Nephron progenitor cell (in vitro differentiated cells): ENCODE results near the gene CCSER2.
A peak's percentile ranks its signal among the peaks of the same experiment; 100 is the strongest.

Experiments used
- DNase-seq: peaks from one replicate; pipeline ENCODE4 v3.0.0; 2021
- H3K27ac Mint-ChIP-seq: 2 replicates; pipeline ENCODE4 v1.8.0; 2021; ENCODE audit warnings: mild to moderate bottlenecking, moderate library complexity, mixed read lengths
- H3K27me3 Mint-ChIP-seq: 2 replicates; pipeline ENCODE4 v1.8.0; 2021; ENCODE audit warnings: mild to moderate bottlenecking, low read depth, mixed read lengths; ENCODE audit not compliant: poor library complexity
- H3K36me3 Mint-ChIP-seq: 2 replicates; pipeline ENCODE4 v1.8.0; 2021; ENCODE audit warnings: low read depth, mixed read lengths
- H3K4me1 Mint-ChIP-seq: 2 replicates; pipeline ENCODE4 v1.8.0; 2021; ENCODE audit warnings: mixed read lengths
- H3K4me3 Mint-ChIP-seq: 2 replicates; pipeline ENCODE4 v1.8.0; 2021; ENCODE audit warnings: mild to moderate bottlenecking, moderate library complexity, mixed read lengths
- H3K9me3 Mint-ChIP-seq: 2 replicates; pipeline ENCODE4 v1.8.0; 2021; ENCODE audit warnings: mild to moderate bottlenecking, moderate library complexity, mixed read lengths
- TF ChIP-seq, protein P1 (sequence below): fragments of 200-600 bp; sonication (generic); IDR thresholded peaks from 2 replicates; pipeline ENCODE4 v1.5.0; 2021; ENCODE audit warnings: antibody characterized with exemption

Gene CCSER2

DNA sequence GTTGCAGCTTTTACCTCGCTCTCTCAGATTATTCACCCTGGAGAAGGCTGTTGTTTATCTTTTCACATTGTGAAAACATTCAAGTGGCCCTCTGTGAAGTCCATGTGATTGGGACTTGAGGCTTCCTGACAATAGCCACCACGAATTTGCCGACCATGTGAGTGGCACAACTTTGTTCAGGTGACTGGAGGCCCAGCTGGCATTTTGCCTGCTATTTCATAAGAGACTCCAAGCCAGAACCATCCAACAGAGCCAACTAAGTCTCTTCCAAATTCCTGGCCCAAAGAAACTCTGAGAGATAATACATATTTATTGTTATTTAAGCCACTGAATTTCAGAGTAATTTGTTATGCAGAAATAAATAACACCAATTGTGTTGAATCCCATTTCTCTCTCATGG is 38.2 kb upstream of the CCSER2 start:
- no peak for DNase-seq
- TF ChIP-seq, protein P1, sequence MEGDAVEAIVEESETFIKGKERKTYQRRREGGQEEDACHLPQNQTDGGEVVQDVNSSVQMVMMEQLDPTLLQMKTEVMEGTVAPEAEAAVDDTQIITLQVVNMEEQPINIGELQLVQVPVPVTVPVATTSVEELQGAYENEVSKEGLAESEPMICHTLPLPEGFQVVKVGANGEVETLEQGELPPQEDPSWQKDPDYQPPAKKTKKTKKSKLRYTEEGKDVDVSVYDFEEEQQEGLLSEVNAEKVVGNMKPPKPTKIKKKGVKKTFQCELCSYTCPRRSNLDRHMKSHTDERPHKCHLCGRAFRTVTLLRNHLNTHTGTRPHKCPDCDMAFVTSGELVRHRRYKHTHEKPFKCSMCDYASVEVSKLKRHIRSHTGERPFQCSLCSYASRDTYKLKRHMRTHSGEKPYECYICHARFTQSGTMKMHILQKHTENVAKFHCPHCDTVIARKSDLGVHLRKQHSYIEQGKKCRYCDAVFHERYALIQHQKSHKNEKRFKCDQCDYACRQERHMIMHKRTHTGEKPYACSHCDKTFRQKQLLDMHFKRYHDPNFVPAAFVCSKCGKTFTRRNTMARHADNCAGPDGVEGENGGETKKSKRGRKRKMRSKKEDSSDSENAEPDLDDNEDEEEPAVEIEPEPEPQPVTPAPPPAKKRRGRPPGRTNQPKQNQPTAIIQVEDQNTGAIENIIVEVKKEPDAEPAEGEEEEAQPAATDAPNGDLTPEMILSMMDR = no peak
- H3K36me3 Mint-ChIP-seq = no peaks in the 10 kb centered on the region
- peaks cover 16% of the 10 kb centered on the region for H3K27me3 Mint-ChIP-seq
- no peaks in the 10 kb centered on the region for H3K4me1 Mint-ChIP-seq
- no peak overlapping the region for H3K4me3 Mint-ChIP-seq
- H3K27ac Mint-ChIP-seq = no peak overlapping the region
- no peaks in the 10 kb centered on the region for H3K9me3 Mint-ChIP-seq

DNA sequence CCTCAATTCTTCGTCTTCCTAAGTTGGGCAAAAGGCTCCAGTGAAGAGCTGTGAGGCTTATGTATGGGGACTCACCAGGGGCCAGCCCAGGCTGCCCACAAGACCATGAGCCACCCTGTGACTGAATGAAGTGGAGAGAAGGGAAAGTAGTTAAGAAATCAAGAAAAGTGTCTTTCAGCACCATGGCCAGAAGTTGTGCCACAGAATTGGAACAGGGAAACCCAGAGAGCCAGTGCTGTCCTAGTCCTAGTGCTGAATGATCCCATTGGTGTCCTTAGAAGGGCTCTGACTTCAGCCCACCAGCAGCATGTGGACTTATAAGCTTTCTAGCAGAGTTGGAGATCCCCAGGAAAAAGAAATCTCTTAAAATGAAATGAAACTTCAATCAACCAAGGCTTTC is 37.0 kb upstream of the CCSER2 start:
- TF ChIP-seq, protein P1 = no peak
- Mint-ChIP-seq H3K36me3 (no peaks in the 10 kb centered on the region), H3K9me3 (no peaks in the 10 kb centered on the region), H3K4me1 (no peaks in the 10 kb centered on the region), H3K27me3 (peaks cover 16% of the 10 kb centered on the region), H3K27ac (no peak overlapping the region), H3K4me3 (no peak overlapping the region)
- DNase-seq = peak; percentile 46

DNA sequence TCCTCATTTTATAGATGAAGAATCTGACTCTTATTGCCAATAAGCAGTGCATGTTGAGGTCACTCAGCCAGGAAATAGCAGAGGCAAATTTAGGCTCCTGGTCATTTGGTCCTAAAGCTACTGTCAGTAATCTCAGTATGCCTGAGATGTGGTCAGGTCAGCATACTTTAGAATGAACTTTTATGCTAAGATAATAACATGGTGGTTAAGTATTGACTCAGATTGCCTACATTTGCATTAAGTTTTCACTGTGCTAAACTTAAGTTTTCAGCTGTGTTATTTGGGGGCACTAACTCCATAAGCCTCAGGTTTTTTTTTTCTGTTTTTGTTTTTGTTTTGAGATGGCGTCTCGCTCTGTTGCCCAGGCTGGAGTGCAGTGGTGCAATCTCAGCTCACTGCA is 35.9 kb upstream of the CCSER2 start:
- no peak for DNase-seq
- no peaks in the 10 kb centered on the region for H3K36me3 Mint-ChIP-seq
- H3K4me3 Mint-ChIP-seq = no peak overlapping the region
- TF ChIP-seq, protein P1 = no peak
- peaks cover 17% of the 10 kb centered on the region for H3K27me3 Mint-ChIP-seq
- H3K4me1 Mint-ChIP-seq = peaks cover 6% of the 10 kb centered on the region
- H3K9me3 Mint-ChIP-seq = no peaks in the 10 kb centered on the region
- H3K27ac Mint-ChIP-seq = no peak overlapping the region

DNA sequence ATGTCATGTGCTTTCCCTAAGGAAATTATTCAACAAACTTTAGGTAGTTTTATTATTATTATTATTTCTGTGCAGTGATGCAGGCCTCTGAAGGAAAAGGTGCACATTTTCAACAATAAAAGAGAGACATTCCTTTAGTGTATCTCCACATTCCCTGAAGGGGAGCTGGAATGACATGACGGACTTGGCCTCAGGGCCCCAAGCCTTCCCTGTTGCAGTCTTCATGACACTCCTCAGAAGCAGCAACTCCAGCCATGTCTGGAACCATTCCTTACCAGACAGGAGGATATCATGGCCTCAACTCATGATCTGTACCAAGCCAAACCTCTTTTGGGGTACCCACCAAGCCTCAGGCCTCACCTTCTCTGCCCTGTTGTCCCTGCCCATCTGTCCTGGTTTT is 35.2 kb upstream of the CCSER2 start:
- H3K36me3 Mint-ChIP-seq = no peaks in the 10 kb centered on the region
- no peak overlapping the region for H3K4me3 Mint-ChIP-seq
- H3K27me3 Mint-ChIP-seq = peaks cover 15% of the 10 kb centered on the region
- TF ChIP-seq, protein P1 = no peak
- H3K9me3 Mint-ChIP-seq = no peaks in the 10 kb centered on the region
- DNase-seq = no peak
- peaks cover 6% of the 10 kb centered on the region for H3K4me1 Mint-ChIP-seq
- H3K27ac Mint-ChIP-seq = no peak overlapping the region

DNA sequence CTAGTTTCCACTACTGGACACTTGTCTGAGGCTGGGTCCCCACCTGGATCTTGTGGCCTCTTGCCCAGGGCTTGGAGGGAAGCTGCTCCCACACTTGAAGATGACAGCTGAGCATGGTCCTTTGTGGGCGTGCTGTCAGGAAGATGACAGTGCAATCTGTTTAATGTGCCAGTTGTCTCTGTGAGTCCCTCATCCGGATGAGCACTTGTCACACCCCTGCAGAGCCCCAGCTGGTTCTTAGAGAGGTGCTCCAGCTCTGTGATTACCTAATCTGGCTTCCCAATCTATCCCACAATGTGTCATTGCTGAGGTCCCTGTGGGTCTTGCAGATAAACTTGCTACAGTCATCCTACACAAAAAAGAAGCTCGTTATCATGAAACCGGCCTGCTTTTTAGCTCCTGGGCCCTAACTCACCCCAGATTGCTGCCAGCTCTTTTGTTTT is 34.8 kb upstream of the CCSER2 start:
- peaks cover 11% of the 10 kb centered on the region for H3K27me3 Mint-ChIP-seq
- peaks cover 6% of the 10 kb centered on the region for H3K4me1 Mint-ChIP-seq
- TF ChIP-seq, protein P1 = no peak
- H3K9me3 Mint-ChIP-seq = no peaks in the 10 kb centered on the region
- DNase-seq = no peak
- H3K27ac Mint-ChIP-seq = no peak overlapping the region
- no peaks in the 10 kb centered on the region for H3K36me3 Mint-ChIP-seq
- no peak overlapping the region for H3K4me3 Mint-ChIP-seq

DNA sequence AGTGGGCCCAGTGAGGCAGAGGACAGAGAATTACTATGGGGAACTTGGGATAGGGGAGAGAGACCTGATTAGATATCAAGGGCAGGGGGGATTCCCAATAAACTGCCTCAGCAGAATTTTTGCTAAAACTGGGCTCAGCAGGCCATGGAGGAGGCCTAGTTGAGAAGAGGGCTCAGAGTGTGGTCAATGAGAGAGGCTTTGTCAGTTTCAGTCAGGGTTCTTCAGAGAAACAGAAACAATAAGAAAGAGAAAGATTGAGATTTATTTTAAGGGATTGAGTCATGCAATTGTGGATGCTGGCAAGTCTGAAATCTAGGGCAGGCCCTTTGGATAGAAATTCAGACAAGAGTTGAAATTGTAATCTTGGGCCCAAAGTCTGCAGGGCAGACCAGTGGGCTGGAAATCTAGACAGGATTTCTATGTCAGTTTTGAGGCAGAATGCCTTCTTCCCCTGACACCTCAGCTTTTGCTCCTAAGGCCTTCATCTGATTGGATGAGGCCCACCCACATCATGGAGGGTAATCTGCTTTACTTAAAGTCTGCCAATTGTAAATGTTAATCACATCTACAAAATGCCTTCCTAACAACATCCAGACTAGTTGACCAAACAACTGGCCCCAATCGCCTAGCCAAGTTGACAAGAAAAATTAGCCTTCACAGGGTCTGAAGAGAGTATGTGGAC is 33.5 kb upstream of the CCSER2 start:
- H3K27me3 Mint-ChIP-seq = peaks cover 4% of the 10 kb centered on the region
- TF ChIP-seq, protein P1 = no peak
- H3K27ac Mint-ChIP-seq = no peak overlapping the region
- no peak overlapping the region for H3K4me3 Mint-ChIP-seq
- DNase-seq = no peak
- no peaks in the 10 kb centered on the region for H3K36me3 Mint-ChIP-seq
- no peaks in the 10 kb centered on the region for H3K9me3 Mint-ChIP-seq
- H3K4me1 Mint-ChIP-seq = peaks cover 6% of the 10 kb centered on the region
